ENCODE measurements around the gene RPS6KB2. TPM values are rescaled to one million over a fixed set of nuclear protein-coding genes. Genes with fewer than 3 reads are reported as not detected.

RPS6KB2 gene
- total and polyA plus RNA-seq, 2 of the 4 experiments (the other 2 are of a cell fraction), result 50.7 to 58.4 TPM

DNA sequence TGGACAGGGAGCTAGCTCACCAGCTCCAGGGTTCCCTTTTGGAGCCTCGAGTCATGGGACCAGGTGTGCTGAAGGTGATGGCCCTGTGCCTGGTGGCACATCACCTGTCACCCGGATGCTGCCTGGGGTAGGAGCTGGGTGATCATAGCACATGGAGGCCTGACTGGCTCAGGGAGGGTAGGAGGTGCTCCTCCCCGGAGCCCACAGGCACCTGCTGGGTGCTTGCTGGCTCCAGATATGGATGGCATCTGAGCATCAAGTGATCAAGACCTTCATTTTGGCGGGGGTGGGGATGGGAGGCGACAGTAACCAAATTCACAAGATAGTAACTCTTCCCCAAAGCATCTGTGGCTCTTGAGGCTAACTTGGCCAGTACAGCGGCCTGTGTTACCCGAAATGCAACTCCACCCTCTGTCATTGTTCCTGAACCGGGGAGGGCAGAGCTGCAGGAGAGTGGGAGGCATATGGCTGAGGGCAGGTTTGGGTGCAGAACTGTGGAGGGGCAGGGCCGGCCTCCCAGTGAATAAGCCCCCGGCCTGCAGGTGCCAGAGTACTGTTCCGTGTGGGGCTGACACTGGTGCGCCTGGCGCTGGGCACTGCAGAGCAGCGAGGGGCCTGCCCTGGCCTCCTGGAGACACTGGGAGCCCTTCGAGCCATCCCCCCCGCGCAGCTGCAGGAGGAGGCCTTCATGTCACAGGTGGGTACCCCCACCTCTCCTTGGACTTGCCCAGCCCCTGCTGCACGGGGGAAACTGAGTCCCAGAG lies 19.7 kb upstream of the RPS6KB2 start:
- dilution Hi-C loops (cut with HindIII; ENCODE audit: low sequenced_read_pairs, unreplicated experiment) (no loop called here), in situ Hi-C loops (cut with MboI; ENCODE audit: low sequenced_read_pairs) (no loop called here), intact Hi-C loops (cut with micrococcal nuclease) (no loop called here)
- Histone ChIP-seq H3K23ac (ENCODE audit: low read depth, low read length) (no peak overlapping the region), H2BK20ac (ENCODE audit: low read depth, low read length) (no peak overlapping the region), H2AK5ac (ENCODE audit: low read depth, low read length) (no peak overlapping the region), H3K18ac (ENCODE audit: low read depth, low read length) (no peak overlapping the region), H3K27me3 (ENCODE audit: control insufficient read depth, insufficient read depth, low read length) (peaks cover 55% of the 10 kb centered on the region), H4K8ac (ENCODE audit: low read depth in 2 of 2, low read length in 2 of 2) (no peak overlapping the region), H2BK120ac (ENCODE audit: low read depth, low read length) (no peak overlapping the region), H3K4me3 (ENCODE audit: insufficient read depth, low read depth, low read length) (no peak overlapping the region), H3K14ac (replicated peaks; ENCODE audit: low read depth, low read length) (no peak overlapping the region), H2AK9ac (replicated peaks; ENCODE audit: low read depth, low read length, poor library complexity) (no peak overlapping the region), H3K4ac (ENCODE audit: low read depth, low read length) (no peak overlapping the region), H3K27ac (ENCODE audit: insufficient read depth, low read length) (no peak overlapping the region), H3K9me3 (ENCODE audit: control insufficient read depth, insufficient read depth, low read length) (no peaks in the 10 kb centered on the region), H4K5ac (ENCODE audit: low read depth, low read length) (no peak overlapping the region), H3K79me1 (ENCODE audit: low read depth in 1 of 2, low read length in 2 of 2) (no peaks in the 10 kb centered on the region), H3K9me1 (ENCODE audit: insufficient read depth, low read length) (no peaks in the 10 kb centered on the region), H2BK15ac (ENCODE audit: low read depth, low read length) (no peak overlapping the region), H3K9ac (ENCODE audit: low read depth, low read length) (no peak overlapping the region), H3K56ac (ENCODE audit: extremely low read depth, insufficient read depth, low read length) (no peak overlapping the region), H3K4me2 (ENCODE audit: low read depth, low read length) (no peak overlapping the region), H2AFZ (replicated peaks; ENCODE audit: low read length, poor library complexity) (no peak overlapping the region), H2BK5ac (ENCODE audit: low read depth, low read length, poor library complexity, severe bottlenecking) (no peak overlapping the region), H4K91ac (ENCODE audit: insufficient read depth, low read depth, low read length) (no peak overlapping the region), H4K20me1 (ENCODE audit: insufficient read depth, low read length) (no peaks in the 10 kb centered on the region), H3K4me1 (ENCODE audit: control insufficient read depth, insufficient read depth, low read length) (no peaks in the 10 kb centered on the region), H3K36me3 (ENCODE audit: control insufficient read depth, insufficient read depth, low read length) (no peaks in the 10 kb centered on the region)
- ATAC-seq (ENCODE audit: low read depth) (no peak), DNase-seq (no peak)
- no peak for TF ChIP-seq POLR2A (IDR thresholded peaks at IDR 0.05; ENCODE audit: low read depth, low read length)
- TF ChIP-seq RCOR1 (IDR thresholded peaks at IDR 0.05; ENCODE audit: insufficient replicate concordance, low read length), result no peak
- TF ChIP-seq MAZ (IDR thresholded peaks at IDR 0.05; ENCODE audit: borderline replicate concordance, low read depth, low read length), result no peak
- no peak for TF ChIP-seq MAFK (IDR thresholded peaks at IDR 0.05; ENCODE audit: low read depth, low read length)
- no peak for TF ChIP-seq ELK1 (IDR thresholded peaks at IDR 0.05; ENCODE audit: borderline replicate concordance, low read depth, low read length)
- TF ChIP-seq, protein P1, sequence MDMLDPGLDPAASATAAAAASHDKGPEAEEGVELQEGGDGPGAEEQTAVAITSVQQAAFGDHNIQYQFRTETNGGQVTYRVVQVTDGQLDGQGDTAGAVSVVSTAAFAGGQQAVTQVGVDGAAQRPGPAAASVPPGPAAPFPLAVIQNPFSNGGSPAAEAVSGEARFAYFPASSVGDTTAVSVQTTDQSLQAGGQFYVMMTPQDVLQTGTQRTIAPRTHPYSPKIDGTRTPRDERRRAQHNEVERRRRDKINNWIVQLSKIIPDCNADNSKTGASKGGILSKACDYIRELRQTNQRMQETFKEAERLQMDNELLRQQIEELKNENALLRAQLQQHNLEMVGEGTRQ (IDR thresholded peaks at IDR 0.05; ENCODE audit: low read depth, low read length), result no peak
- no peak for TF ChIP-seq CEBPB (IDR thresholded peaks at IDR 0.05; ENCODE audit: low read depth, low read length)
- no peak for TF ChIP-seq RFX5 (IDR thresholded peaks at IDR 0.05; ENCODE audit: low read depth, low read length)
- no peak for TF ChIP-seq MXI1 (IDR thresholded peaks at IDR 0.05; ENCODE audit: borderline replicate concordance, low read depth, low read length)
- TF ChIP-seq CTCF (conservative IDR thresholded peaks at IDR 0.05; ENCODE audit: low read depth, low read length), result no peak
- TF ChIP-seq NFE2L2 (IDR thresholded peaks at IDR 0.05; ENCODE audit: low read depth, low read length), result no peak
- no peak for TF ChIP-seq BHLHE40 (IDR thresholded peaks at IDR 0.05; ENCODE audit: low read depth, low read length)
- BruUV-seq (replicated peaks), result no TSS peak
- WGBS, 2 experiments (ENCODE audit: extremely low coverage in 2 of 2, insufficient read length in 1 of 2), result 81% methylated on average over 6 of the region's 18 CpGs; no CpG with 5 or more reads in 1 of the 2 experiments
- ChIA-PET CTCF (no interaction called here), POLR2A (ENCODE audit: unreplicated experiment) (no interaction called here)
